HUES48 (cell line): ENCODE data around the gene DTX3.

Source experiments
- H3K27ac ChIP-seq: one replicate; pipeline ENCODE4 v1.7.0; 2013; ENCODE audit warnings: low read depth, low read length, inconsistent platforms
- H3K27me3 ChIP-seq: 2 replicates; pipeline ENCODE4 v1.6.1; 2013; ENCODE audit warnings: mild to moderate bottlenecking, low read length; ENCODE audit not compliant: control insufficient read depth, insufficient read depth
- H3K36me3 ChIP-seq: 2 replicates; pipeline ENCODE4 v1.6.1; 2013; ENCODE audit warnings: low read length; ENCODE audit not compliant: control insufficient read depth, insufficient read depth
- H3K4me1 ChIP-seq: 2 replicates; pipeline ENCODE4 v1.6.1; 2013; ENCODE audit warnings: mild to moderate bottlenecking, low read length; ENCODE audit not compliant: control insufficient read depth, insufficient read depth
- H3K4me3 ChIP-seq: 2 replicates; pipeline ENCODE4 v1.5.1; 2013; ENCODE audit warnings: mild to moderate bottlenecking, low read depth, low read length
- H3K9ac ChIP-seq: 2 replicates; pipeline ENCODE4 v1.6.1; 2013; ENCODE audit warnings: mild to moderate bottlenecking, low read depth, low read length, moderate library complexity
- H3K9me3 ChIP-seq: 2 replicates; pipeline ENCODE4 v1.6.1; 2013; ENCODE audit warnings: low read length; ENCODE audit not compliant: control insufficient read depth, insufficient read depth

Gene DTX3

DNA sequence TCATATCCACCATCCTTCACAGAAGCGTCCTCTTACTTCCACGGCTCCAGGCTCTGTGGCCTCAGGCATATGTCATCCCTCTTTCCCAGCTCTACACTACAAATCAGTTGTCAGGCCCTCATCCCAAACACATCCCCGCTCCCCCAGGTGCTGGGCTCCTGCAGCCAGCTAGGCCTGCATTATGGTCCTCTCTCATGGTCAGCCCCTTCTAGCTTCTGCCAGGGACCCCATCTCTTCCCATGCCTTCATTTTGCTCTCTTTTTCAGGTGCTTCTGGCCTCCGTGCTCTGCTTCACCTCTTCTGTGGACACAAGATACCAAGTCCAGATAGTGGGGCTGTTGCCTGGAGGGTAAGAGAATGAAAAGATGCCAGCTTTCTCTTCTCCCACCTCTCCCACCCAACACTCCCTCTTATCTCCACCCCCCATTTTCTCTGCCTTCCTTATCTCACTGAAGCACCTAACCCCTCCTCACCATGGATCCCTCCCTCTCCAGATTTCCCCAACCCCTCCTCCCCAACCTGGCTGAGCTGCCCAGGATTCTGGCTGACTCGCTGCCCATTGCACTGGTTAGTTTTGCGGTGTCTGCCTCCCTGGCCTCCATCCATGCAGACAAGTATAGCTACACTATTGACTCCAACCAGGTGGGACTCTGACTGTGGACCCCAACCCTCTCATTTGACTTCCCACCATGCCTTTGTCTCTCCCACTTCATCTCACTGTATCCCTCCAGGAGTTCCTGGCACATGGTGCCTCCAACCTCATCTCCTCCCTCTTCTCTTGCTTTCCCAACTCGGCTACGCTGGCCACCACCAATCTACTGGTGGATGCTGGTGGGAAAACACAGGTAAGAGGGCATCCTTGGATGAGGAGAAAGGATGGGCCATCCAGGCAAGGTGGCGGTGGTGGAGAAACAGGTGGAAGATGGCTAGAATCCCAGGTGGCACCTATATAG, 17.9 kb downstream of the DTX3 start:
- Histone ChIP-seq H3K4me1 (peaks cover 22% of the 10 kb centered on the region), H3K27me3 (peaks cover 100% of the 10 kb centered on the region), H3K27ac (no peak overlapping the region), H3K36me3 (no peaks in the 10 kb centered on the region), H3K9me3 (0 out of 2 replicates have a peak, but pooled peaks cover 3% of the 10 kb centered on the region), H3K9ac (no peak overlapping the region), H3K4me3 (no peak overlapping the region)

- no peaks in the 10 kb centered on the region for H3K36me3 ChIP-seq
- H3K27ac ChIP-seq = no peak overlapping the region
- no peak overlapping the region for H3K4me3 ChIP-seq
- 0 out of 2 replicates have a peak, but pooled peaks cover 3% of the 10 kb centered on the region for H3K9me3 ChIP-seq
- peaks cover 100% of the 10 kb centered on the region for H3K27me3 ChIP-seq
- H3K9ac ChIP-seq = no peak overlapping the region
- peaks cover 30% of the 10 kb centered on the region for H3K4me1 ChIP-seq
These were observed 18.8 kb downstream of the DTX3 start for GRCh38 chr12:57623385-57623784.

- 0 out of 2 replicates have a peak, but pooled peaks cover 3% of the 10 kb centered on the region for H3K9me3 ChIP-seq
- H3K9ac ChIP-seq = no peak overlapping the region
- no peaks in the 10 kb centered on the region for H3K36me3 ChIP-seq
- peaks cover 100% of the 10 kb centered on the region for H3K27me3 ChIP-seq
- H3K4me1 ChIP-seq = peaks cover 31% of the 10 kb centered on the region
- no peak overlapping the region for H3K4me3 ChIP-seq
- no peak overlapping the region for H3K27ac ChIP-seq
These were observed 19.3 kb downstream of the DTX3 start for GRCh38 chr12:57623811-57624390.

DNA sequence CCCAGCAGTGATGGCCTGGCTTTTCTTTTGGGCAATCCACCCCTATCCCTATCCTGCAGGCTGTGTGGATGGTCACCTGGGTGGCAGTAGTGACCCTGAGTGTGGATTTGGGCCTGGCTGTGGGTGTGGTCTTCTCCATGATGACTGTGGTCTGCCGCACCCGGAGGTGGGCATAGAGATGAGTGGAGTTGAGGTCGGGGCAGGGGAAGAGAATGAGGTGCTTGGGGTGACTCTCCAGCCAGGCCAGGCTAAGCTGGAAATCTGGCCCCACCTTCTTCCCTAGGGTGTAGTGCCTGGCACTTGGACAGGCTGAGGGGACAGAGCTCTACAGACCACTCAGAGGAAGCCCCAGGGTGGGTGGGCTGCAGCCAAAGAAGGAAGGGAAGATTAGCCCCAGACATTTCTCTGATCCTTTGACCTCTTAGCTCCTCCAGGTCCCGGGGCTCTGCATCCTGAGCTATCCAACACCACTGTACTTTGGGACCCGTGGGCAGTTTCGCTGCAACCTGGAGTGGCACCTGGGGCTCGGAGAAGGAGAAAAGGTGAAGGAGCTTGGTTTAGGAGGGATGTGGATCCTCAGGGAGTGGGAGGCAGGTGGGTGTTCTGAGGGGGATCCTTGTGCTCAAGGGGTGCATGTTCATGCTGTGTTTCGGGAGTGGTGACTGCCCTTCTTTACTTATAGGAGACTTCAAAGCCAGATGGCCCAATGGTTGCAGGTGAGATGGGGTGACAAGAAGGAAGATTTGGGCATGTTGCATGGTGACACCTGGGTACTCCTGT, 20.0 kb downstream of the DTX3 start:
- H3K9ac ChIP-seq = no peak overlapping the region
- H3K27me3 ChIP-seq = peaks cover 100% of the 10 kb centered on the region
- H3K4me1 ChIP-seq = peaks cover 25% of the 10 kb centered on the region
- no peak overlapping the region for H3K27ac ChIP-seq
- H3K9me3 ChIP-seq = 0 out of 2 replicates have a peak, but pooled peaks cover 3% of the 10 kb centered on the region
- H3K4me3 ChIP-seq = no peak overlapping the region
- no peaks in the 10 kb centered on the region for H3K36me3 ChIP-seq

GRCh38 chr12:57625261-57626032, 20.8 kb downstream of the DTX3 start:
- H3K36me3 ChIP-seq = no peaks in the 10 kb centered on the region
- no peaks in the 10 kb centered on the region for H3K9me3 ChIP-seq
- H3K9ac ChIP-seq = no peak overlapping the region
- no peak overlapping the region for H3K27ac ChIP-seq
- no peak overlapping the region for H3K4me3 ChIP-seq
- peaks cover 100% of the 10 kb centered on the region for H3K27me3 ChIP-seq
- peaks cover 22% of the 10 kb centered on the region for H3K4me1 ChIP-seq

DNA sequence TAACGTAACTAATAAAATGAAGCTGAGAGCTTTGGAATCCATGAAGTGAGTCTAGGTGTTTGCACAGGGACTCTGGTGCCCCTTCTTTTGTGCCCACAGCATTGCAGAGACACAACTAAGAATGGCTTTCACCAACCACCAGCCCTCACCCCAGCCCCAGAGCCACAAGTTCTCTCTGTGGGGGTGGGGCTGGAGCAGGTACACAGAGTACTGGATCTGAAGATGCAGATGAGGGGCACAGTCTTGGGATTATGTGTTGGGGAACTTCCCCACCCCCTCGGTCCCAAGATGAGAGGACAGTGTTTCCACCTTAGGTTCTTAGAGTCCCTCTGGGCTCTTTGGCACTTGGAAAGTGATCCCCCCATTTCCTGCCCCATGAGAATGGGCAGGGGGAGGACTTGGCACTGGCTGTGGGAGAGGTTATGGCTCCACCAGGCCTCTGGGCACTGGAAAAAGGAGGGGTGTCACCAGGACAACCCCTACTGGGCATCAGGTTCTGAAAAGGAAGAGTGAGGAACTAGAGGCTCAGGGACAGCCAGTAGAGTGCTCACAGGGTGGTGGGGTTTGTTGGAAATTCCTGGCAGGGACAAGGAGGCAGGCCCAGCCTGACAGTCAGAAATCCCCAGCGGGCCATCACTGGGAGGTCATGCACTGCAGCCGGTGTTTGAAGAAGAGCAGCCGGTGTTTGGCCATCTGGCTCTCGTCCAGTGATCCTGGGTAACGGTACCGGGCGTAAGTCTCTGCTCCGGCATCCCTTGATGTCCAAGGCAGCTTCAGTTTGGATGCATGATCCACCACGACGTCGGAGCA, 21.7 kb downstream of the DTX3 start:
- no peak overlapping the region for H3K9ac ChIP-seq
- no peaks in the 10 kb centered on the region for H3K9me3 ChIP-seq
- H3K27ac ChIP-seq = no peak overlapping the region
- no peaks in the 10 kb centered on the region for H3K36me3 ChIP-seq
- H3K27me3 ChIP-seq = peaks cover 100% of the 10 kb centered on the region
- no peak overlapping the region for H3K4me3 ChIP-seq
- peaks cover 16% of the 10 kb centered on the region for H3K4me1 ChIP-seq

DNA sequence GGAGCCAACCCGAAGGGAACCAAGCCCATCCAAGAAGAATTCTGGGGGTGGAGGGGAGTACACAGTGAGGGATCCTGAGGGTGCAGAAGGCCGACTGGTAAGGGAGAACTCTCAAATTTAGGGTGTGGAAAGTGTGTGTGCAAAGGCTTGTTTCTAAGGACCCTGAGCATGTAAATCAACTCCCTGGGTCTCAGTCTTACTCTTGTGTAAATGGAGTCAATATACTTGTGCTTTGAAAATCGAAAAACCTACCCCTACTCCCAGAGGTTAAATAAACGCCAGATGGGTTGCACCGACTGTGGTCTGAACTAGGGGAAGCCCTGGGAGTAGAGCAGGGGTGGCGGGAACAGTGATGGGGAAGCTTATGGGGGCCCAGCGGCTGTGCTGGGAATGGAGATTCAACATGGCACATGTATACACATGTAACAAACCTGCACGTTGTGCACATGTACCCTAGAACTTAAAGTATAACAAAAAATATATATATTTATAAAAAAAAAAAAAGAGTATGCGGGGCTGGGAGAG, 22.4 kb downstream of the DTX3 start:
- no peaks in the 10 kb centered on the region for H3K36me3 ChIP-seq
- no peaks in the 10 kb centered on the region for H3K9me3 ChIP-seq
- H3K27me3 ChIP-seq = peaks cover 100% of the 10 kb centered on the region
- H3K27ac ChIP-seq = no peak overlapping the region
- no peak overlapping the region for H3K4me3 ChIP-seq
- peaks cover 19% of the 10 kb centered on the region for H3K4me1 ChIP-seq
- no peak overlapping the region for H3K9ac ChIP-seq

- no peaks in the 10 kb centered on the region for H3K9me3 ChIP-seq
- H3K27ac ChIP-seq = no peak overlapping the region
- H3K9ac ChIP-seq = no peak overlapping the region
- H3K4me1 ChIP-seq = peaks cover 19% of the 10 kb centered on the region
- peaks cover 100% of the 10 kb centered on the region for H3K27me3 ChIP-seq
- peak overlapping the region; percentile 45 for H3K4me3 ChIP-seq
- H3K36me3 ChIP-seq = no peaks in the 10 kb centered on the region
These were observed 23.1 kb downstream of the DTX3 start for GRCh38 chr12:57627501-57628279.
